ENCODE data around the gene IFITM10. TPM values are rescaled to one million over a fixed set of nuclear protein-coding genes. Genes with fewer than 3 reads are reported as not detected.

Gene IFITM10
- total and polyA plus RNA-seq, 2 donors (not counting 1 experiment from before 2014, with no cell fraction given), result 0.15 to 0.50 TPM

DNA sequence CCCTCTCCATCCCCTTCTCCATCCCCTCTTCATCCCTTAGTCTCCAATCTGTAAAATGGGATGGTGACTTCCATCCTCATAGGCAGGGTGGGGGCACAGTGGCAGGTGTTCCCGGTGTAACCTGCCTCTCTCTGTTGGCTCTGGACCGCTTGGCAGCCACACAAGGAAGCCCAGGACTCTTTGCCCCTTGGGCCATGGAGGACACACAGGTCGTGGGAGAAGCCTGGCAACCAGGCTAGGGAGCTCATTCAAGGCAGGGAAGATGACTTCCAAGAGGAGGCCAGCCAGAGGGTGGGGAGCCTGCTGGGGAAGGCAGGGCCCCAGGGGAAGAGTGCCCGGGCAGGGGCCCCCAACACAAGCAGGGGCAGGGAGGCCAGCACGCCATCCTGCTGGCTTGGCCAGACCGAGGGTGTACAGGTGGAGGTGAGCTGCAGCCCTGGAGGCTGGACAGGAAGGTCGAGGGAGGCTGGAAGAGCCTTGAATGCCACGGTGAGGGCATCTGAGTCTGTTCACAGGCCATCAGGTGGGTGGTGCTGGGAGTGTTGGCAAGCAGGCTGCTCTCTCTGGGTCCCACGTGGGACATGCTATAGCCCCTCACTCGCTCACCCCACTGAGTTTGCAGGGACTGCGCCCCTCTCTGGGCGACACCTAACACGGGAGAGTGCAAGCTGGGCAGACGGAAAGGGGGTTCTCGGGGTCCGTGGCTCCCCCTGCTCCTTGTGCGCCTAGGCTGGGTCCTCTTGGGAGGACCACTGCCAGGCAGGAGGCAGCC is 28.8 kb upstream of the IFITM10 start:
- Histone ChIP-seq H4K20me1 (ENCODE audit: control insufficient read depth, extremely low read depth, insufficient read depth, low read length) (no peaks in the 10 kb centered on the region), H3K79me2 (ENCODE audit: control insufficient read depth, insufficient read depth, low read length) (no peaks in the 10 kb centered on the region), H3K36me3 (ENCODE audit: control insufficient read depth, insufficient read depth, low read length) (no peaks in the 10 kb centered on the region), H2AFZ (ENCODE audit: low read length) (no peak overlapping the region), H3K9me3 (ENCODE audit: control insufficient read depth, insufficient read depth, low read depth, low read length) (no peaks in the 10 kb centered on the region), H3K9ac (ENCODE audit: insufficient read depth, low read length) (no peak overlapping the region), H3K27me3 (ENCODE audit: control insufficient read depth, insufficient read depth, low read length) (no peaks in the 10 kb centered on the region), H3K4me3 (replicated peaks in 1 of 4; ENCODE audit: control extremely low read depth in 1 of 4, insufficient read depth in 1 of 4, low read depth in 3 of 4, low read length in 4 of 4) (no peak overlapping the region), H3K27ac (ENCODE audit: insufficient read depth, low read length) (no peak overlapping the region), H3K4me1 (ENCODE audit: control insufficient read depth, extremely low read depth, insufficient read depth, low read length) (peaks cover 7% of the 10 kb centered on the region), H3K4me2 (ENCODE audit: extremely low read depth, insufficient read depth, low read length) (no peak overlapping the region)
- DNase-seq (ENCODE audit: low read depth in 2 of 2), result no peak
- no peak for TF ChIP-seq EZH2 (IDR thresholded peaks at IDR 0.05; ENCODE audit: low read length, missing control alignments)
- TF ChIP-seq, protein P1, sequence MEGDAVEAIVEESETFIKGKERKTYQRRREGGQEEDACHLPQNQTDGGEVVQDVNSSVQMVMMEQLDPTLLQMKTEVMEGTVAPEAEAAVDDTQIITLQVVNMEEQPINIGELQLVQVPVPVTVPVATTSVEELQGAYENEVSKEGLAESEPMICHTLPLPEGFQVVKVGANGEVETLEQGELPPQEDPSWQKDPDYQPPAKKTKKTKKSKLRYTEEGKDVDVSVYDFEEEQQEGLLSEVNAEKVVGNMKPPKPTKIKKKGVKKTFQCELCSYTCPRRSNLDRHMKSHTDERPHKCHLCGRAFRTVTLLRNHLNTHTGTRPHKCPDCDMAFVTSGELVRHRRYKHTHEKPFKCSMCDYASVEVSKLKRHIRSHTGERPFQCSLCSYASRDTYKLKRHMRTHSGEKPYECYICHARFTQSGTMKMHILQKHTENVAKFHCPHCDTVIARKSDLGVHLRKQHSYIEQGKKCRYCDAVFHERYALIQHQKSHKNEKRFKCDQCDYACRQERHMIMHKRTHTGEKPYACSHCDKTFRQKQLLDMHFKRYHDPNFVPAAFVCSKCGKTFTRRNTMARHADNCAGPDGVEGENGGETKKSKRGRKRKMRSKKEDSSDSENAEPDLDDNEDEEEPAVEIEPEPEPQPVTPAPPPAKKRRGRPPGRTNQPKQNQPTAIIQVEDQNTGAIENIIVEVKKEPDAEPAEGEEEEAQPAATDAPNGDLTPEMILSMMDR (conservative IDR thresholded peaks at IDR 0.05 in 1 of 2, IDR thresholded peaks at IDR 0.05 in 1 of 2; ENCODE audit: low read depth in 1 of 2, low read length in 2 of 2), result no peak

DNA sequence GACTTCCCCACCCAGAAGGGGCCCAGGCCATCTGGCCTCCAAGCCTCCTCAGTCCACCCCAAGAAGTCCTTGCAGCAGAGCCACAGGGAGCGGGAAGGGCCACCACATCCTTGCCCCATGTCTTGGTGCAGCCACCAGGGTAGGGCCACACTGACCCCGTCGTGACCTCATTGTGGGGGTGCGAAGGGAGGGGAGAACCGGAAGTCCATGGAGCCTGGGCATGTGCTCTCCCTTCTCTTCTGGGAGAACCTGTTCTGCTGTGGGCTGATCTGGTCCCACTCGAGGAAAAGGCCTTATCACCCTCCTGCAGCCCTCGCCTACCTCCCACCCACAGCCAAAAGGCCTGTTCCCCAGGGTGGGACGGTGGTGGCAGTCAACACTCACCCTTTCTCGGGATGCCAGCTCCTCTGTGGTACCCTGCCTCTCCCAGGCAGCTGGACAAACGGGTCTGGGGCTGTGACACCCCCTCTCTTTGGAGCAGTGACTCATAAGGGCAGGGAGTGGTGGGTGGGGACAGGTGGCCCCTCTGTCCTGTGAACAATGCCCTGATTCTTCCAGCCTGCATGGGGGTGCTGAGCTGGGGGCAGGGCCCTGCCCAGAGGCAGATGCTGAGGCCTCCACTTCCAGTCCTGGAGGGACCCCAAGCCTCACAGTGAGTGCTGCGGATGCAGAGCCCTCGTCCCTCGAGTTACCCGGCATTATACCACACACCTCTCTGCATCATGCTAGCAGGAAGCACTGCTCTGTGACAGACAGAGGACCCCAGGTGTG is 27.9 kb upstream of the IFITM10 start:
- Histone ChIP-seq H3K79me2 (ENCODE audit: control insufficient read depth, insufficient read depth, low read length) (no peaks in the 10 kb centered on the region), H3K4me3 (replicated peaks in 1 of 4; ENCODE audit: control extremely low read depth in 1 of 4, insufficient read depth in 1 of 4, low read depth in 3 of 4, low read length in 4 of 4) (no peak overlapping the region), H3K4me2 (ENCODE audit: extremely low read depth, insufficient read depth, low read length) (no peak overlapping the region), H3K9me3 (ENCODE audit: control insufficient read depth, insufficient read depth, low read depth, low read length) (no peaks in the 10 kb centered on the region), H2AFZ (ENCODE audit: low read length) (no peak overlapping the region), H3K36me3 (ENCODE audit: control insufficient read depth, insufficient read depth, low read length) (no peaks in the 10 kb centered on the region), H3K4me1 (ENCODE audit: control insufficient read depth, extremely low read depth, insufficient read depth, low read length) (peaks cover 7% of the 10 kb centered on the region), H3K27me3 (ENCODE audit: control insufficient read depth, insufficient read depth, low read length) (no peaks in the 10 kb centered on the region), H3K27ac (ENCODE audit: insufficient read depth, low read length) (no peak overlapping the region), H3K9ac (ENCODE audit: insufficient read depth, low read length) (no peak overlapping the region), H4K20me1 (ENCODE audit: control insufficient read depth, extremely low read depth, insufficient read depth, low read length) (no peaks in the 10 kb centered on the region)
- no peak for TF ChIP-seq EZH2 (IDR thresholded peaks at IDR 0.05; ENCODE audit: low read length, missing control alignments)
- TF ChIP-seq, protein P1 (conservative IDR thresholded peaks at IDR 0.05 in 1 of 2, IDR thresholded peaks at IDR 0.05 in 1 of 2; ENCODE audit: low read depth in 1 of 2, low read length in 2 of 2), result no peak
- DNase-seq (ENCODE audit: low read depth in 2 of 2), result no peak

DNA sequence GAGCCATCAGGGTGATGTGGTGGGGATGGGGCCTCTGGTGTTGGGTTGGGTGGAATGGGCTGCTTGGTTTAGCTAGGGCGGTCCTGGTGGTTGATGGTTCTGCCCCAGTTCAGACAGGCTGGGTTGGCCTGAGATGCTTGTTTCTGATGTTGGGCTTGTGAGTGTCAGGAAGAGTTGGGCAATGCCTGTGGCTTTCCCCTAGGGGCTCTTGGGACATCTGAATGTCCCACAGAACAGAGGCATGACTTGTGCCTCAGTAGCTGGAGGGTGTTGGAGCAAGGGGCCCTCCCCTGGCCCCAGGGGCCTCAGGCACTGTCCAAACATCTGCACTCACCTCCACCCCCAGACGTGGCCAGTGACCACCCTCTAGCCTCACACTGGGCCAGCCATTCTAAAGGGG is 27.3 kb upstream of the IFITM10 start:
- H3K9ac ChIP-seq (ENCODE audit: insufficient read depth, low read length), result no peak overlapping the region
- H3K27ac ChIP-seq (ENCODE audit: insufficient read depth, low read length), result no peak overlapping the region
- H3K79me2 ChIP-seq (ENCODE audit: control insufficient read depth, insufficient read depth, low read length), result no peaks in the 10 kb centered on the region
- H3K4me1 ChIP-seq (ENCODE audit: control insufficient read depth, extremely low read depth, insufficient read depth, low read length), result peaks cover 3% of the 10 kb centered on the region
- TF ChIP-seq, protein P1 (conservative IDR thresholded peaks at IDR 0.05 in 1 of 2, IDR thresholded peaks at IDR 0.05 in 1 of 2; ENCODE audit: low read depth in 1 of 2, low read length in 2 of 2), result no peak
- TF ChIP-seq EZH2 (IDR thresholded peaks at IDR 0.05; ENCODE audit: low read length, missing control alignments), result no peak
- no peaks in the 10 kb centered on the region for H3K36me3 ChIP-seq (ENCODE audit: control insufficient read depth, insufficient read depth, low read length)
- H4K20me1 ChIP-seq (ENCODE audit: control insufficient read depth, extremely low read depth, insufficient read depth, low read length), result no peaks in the 10 kb centered on the region
- no peak for DNase-seq (ENCODE audit: low read depth in 2 of 2)
- H2AFZ ChIP-seq (ENCODE audit: low read length), result no peak overlapping the region
- no peaks in the 10 kb centered on the region for H3K27me3 ChIP-seq (ENCODE audit: control insufficient read depth, insufficient read depth, low read length)
- no peak overlapping the region for H3K4me3 ChIP-seq (replicated peaks in 1 of 4; ENCODE audit: control extremely low read depth in 1 of 4, insufficient read depth in 1 of 4, low read depth in 3 of 4, low read length in 4 of 4)
- H3K4me2 ChIP-seq (ENCODE audit: extremely low read depth, insufficient read depth, low read length), result no peak overlapping the region
- no peaks in the 10 kb centered on the region for H3K9me3 ChIP-seq (ENCODE audit: control insufficient read depth, insufficient read depth, low read depth, low read length)

Measured in fibroblast of lung (primary cell).